MCF 10A (cell line): ENCODE measurements around the gene SYT14. TPM values are rescaled to one million over a fixed set of nuclear protein-coding genes. Genes with fewer than 3 reads are reported as not detected.
"Not testable (repeated sequence)": the region's sequence is repeated elsewhere in the genome, so short reads cannot be mapped to it uniquely, and the experiment has no call there.

Experiments
- BruUV-seq: library from RNA; stranded (reverse); fragments of 400-500 nt; replicated peaks from 2 replicates; lab custom pipeline; 2021; lab: Mats Ljungman, UMichigan
- CTCF ChIA-PET: fragments of 300-600 bp; sonication (Branson Sonifier 250); formaldehyde crosslinking; extraction: SDS; loops from one replicate; lab custom pipeline; 2021; ENCODE audit warnings: antibody characterized with exemption, inconsistent platforms; lab: Yijun Ruan, JAX
- POLR2A ChIA-PET: fragments of 300-600, 350-650 bp; sonication (Branson Sonifier 250); formaldehyde crosslinking; extraction: SDS; loops from one replicate; lab custom pipeline; 2020; ENCODE audit warnings: antibody characterized with exemption, inconsistent platforms; lab: Yijun Ruan, JAX
- DNase-seq: peaks from one replicate; pipeline ENCODE4 v3.0.0-alpha.2; 2018; ENCODE audit not compliant: unreplicated experiment
- H3K27ac Mint-ChIP-seq: one replicate; pipeline ENCODE4 v1.8.0; 2022; ENCODE audit warnings: mild to moderate bottlenecking, low read depth, mixed read lengths; ENCODE audit not compliant: unreplicated experiment
- H3K27me3 Mint-ChIP-seq: one replicate; pipeline ENCODE4 v1.8.0; 2022; ENCODE audit warnings: mixed read lengths; ENCODE audit not compliant: insufficient read depth, unreplicated experiment
- H3K36me3 Mint-ChIP-seq: one replicate; pipeline ENCODE4 v1.8.0; 2022; ENCODE audit warnings: mild to moderate bottlenecking, moderate library complexity, mixed read lengths; ENCODE audit not compliant: insufficient read depth, unreplicated experiment
- H3K4me1 Mint-ChIP-seq: one replicate; pipeline ENCODE4 v1.8.0; 2022; ENCODE audit warnings: mixed read lengths; ENCODE audit not compliant: insufficient read depth, unreplicated experiment
- H3K4me3 Mint-ChIP-seq: one replicate; pipeline ENCODE4 v1.8.0; 2022; ENCODE audit warnings: mild to moderate bottlenecking, moderate library complexity, mixed read lengths; ENCODE audit not compliant: unreplicated experiment
- H3K9me3 Mint-ChIP-seq: one replicate; pipeline ENCODE4 v1.8.0; 2022; ENCODE audit warnings: mixed read lengths; ENCODE audit not compliant: unreplicated experiment
- CTCF ChIP-seq: fragments of 200-600 bp; IDR thresholded peaks from one replicate; pipeline ENCODE4 v1.8.0; 2022; ENCODE audit warnings: antibody characterized with exemption, mild to moderate bottlenecking; ENCODE audit not compliant: unreplicated experiment
- intact Hi-C: fragments of 100-400 bp; cut with micrococcal nuclease; formaldehyde crosslinking; loops from 2 replicates; pipeline ENCODE4 v1.14.1; 2022
- total RNA-seq: library from RNA; stranded (reverse); gene quantifications from 2 replicates; pipeline ENCODE4 v1.2.3, GENCODE V29; 2022

Gene SYT14
- total RNA-seq, 1 experiment from 2014 or later, result 0.79 TPM

- Mint-ChIP-seq H3K4me3 (no peak overlapping the region), H3K27ac (no peak overlapping the region), H3K4me1 (no peaks in the 10 kb centered on the region), H3K36me3 (no peaks in the 10 kb centered on the region), H3K27me3 (no peaks in the 10 kb centered on the region), H3K9me3 (no peaks in the 10 kb centered on the region)
- ChIA-PET CTCF (interaction anchor here (1.9 kb wide), 1 partner anchor 16 kb away, joined by 8 read pairs; no protein-coding TSS in a partner anchor), POLR2A (no interaction called here)
- no peak for TF ChIP-seq CTCF
- no TSS peak for BruUV-seq
- DNase-seq, result no peak
- intact Hi-C loops, result no loop called here
These were observed 221.2 kb downstream of the SYT14 start for GRCh38 chr1:210159211-210159610.

- BruUV-seq, result no TSS peak
These were observed 232.2 kb downstream of the SYT14 start for GRCh38 chr1:210170220-210170619.

GRCh38 chr1:210174133-210174532, 236.1 kb downstream of the SYT14 start:
- Mint-ChIP-seq H3K9me3 (no peaks in the 10 kb centered on the region), H3K4me3 (no peak overlapping the region), H3K36me3 (no peaks in the 10 kb centered on the region), H3K4me1 (no peaks in the 10 kb centered on the region), H3K27ac (no peak overlapping the region), H3K27me3 (peaks cover 38% of the 10 kb centered on the region)
- intact Hi-C loops, result no loop called here
- POLR2A ChIA-PET, result interaction anchor here (0.6 kb wide), 1 partner anchor 137 kb away, joined by 3 read pairs; no protein-coding TSS in a partner anchor
- TF ChIP-seq CTCF, result no peak
- no peak for DNase-seq
- BruUV-seq, result no TSS peak
- CTCF ChIA-PET, result interaction anchor here (1.0 kb wide), 1 partner anchor 32 kb away, joined by 4 read pairs; no protein-coding TSS in a partner anchor

More at GRCh38 chr1:210170220-210170619, 232.2 kb downstream of the SYT14 start:
- no peak for DNase-seq
- H3K27me3 Mint-ChIP-seq, result peaks cover 42% of the 10 kb centered on the region
- intact Hi-C loops, result no loop called here
- POLR2A ChIA-PET, result interaction anchor here (1.1 kb wide), 1 partner anchor 16 kb away, joined by 3 read pairs; no protein-coding TSS in a partner anchor
- CTCF ChIA-PET, result interaction anchor here (0.6 to 1.4 kb wide), 3 partner anchors 20 to 141 kb away, joined by 3 to 12 read pairs (median 4); no protein-coding TSS in a partner anchor
- H3K27ac Mint-ChIP-seq, result no peak overlapping the region
- H3K4me1 Mint-ChIP-seq, result no peaks in the 10 kb centered on the region
- H3K36me3 Mint-ChIP-seq, result no peaks in the 10 kb centered on the region
- H3K9me3 Mint-ChIP-seq, result no peaks in the 10 kb centered on the region
- no peak overlapping the region for H3K4me3 Mint-ChIP-seq
- TF ChIP-seq CTCF, result no peak

- BruUV-seq, result no TSS peak
- Mint-ChIP-seq H3K4me1 (no peaks in the 10 kb centered on the region), H3K27me3 (peaks cover 8% of the 10 kb centered on the region), H3K4me3 (no peak overlapping the region), H3K36me3 (no peaks in the 10 kb centered on the region), H3K27ac (no peak overlapping the region), H3K9me3 (no peaks in the 10 kb centered on the region)
- ChIA-PET CTCF (interaction anchor here (0.5 to 1.3 kb wide), 5 partner anchors 10 to 1460 kb away, joined by 3 to 5 read pairs (median 3); no protein-coding TSS in a partner anchor), POLR2A (interaction anchor here (0.7 to 1.3 kb wide), 2 partner anchors 15 to 49 kb away, joined by 3 read pairs; no protein-coding TSS in a partner anchor)
- intact Hi-C loops, result no loop called here
- DNase-seq, result no peak
- TF ChIP-seq CTCF, result no peak
These were observed 247.0 kb downstream of the SYT14 start for GRCh38 chr1:210185063-210185462.

GRCh38 chr1:210187849-210188606, 250.0 kb downstream of the SYT14 start:
- DNase-seq, result peak; percentile 78
- H3K27ac Mint-ChIP-seq, H3K27me3 Mint-ChIP-seq, H3K9me3 Mint-ChIP-seq, BruUV-seq, H3K4me3 Mint-ChIP-seq, H3K36me3 Mint-ChIP-seq, POLR2A ChIA-PET, H3K4me1 Mint-ChIP-seq: not testable (repeated sequence)
- CTCF ChIA-PET, result interaction anchor here (0.6 to 1.0 kb wide), 2 partner anchors 10 to 45 kb away, joined by 3 to 4 read pairs; no protein-coding TSS in a partner anchor
- intact Hi-C loops, result loop anchor here (2.0 kb wide), 1 partner anchor 45 kb away; the partner anchor contains the start of gene SERTAD4
